OCI-M2 (cell line): ENCODE measurements around the gene NAT14.

Source experiments
- DNase-seq: peaks from one replicate; lab custom pipeline; 2025; ENCODE audit not compliant: unreplicated experiment; lab: John Stamatoyannopoulos, UW

NAT14 gene

DNA sequence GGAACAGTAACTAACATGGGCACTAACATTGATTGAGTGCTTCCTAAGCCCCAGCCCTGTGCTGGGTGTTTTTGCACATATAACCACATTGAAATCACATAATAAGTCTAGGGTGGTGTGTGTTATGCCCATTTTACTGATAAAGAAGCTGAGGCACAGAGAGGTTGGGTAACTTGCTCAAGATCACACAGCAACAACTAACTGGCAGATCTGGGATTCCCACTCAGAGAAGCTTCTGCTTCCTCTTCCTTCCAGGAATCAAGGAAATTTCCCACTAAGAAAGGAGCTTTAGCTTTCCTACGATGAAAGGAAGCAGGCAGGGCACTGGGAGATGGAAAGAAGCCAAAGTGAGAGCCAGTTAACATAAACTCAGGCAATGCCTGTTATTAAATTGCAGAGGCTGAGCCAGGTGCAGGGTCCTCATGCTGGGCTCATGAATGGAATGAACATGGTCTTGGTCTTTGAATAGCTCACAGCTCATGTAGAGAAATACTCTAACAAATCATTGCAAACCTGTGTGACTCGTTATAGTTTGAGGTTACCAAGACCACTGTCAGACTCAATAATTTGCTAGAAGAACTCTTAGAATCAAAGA is 13.4 kb downstream of the NAT14 start:
- DNase-seq = no peak

DNA sequence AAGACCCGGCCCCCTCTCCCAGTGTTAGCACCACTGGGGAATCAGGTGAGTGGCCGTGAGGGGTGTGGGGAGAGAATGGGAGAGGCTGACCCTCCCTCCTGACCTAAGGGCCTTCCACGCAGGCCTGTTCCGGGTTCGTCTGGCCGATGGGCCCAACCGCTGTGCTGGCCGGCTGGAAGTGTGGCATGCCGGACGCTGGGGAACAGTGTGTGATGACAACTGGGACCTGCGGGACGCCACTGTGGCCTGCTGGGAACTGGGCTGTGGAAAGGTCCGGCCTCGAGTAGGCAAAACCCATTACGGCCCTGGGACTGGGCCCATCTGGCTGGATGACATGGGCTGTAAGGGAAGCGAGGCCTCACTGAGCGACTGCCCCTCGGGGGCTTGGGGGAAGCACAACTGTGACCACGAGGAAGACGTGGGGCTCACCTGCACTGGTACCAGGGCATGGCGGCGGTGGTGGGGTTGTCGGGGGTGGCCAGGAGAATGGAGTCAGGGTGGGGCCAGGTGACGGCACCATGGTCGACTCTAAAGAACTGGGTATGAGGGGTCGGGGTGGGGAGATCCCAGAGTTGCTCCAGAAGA is 15.5 kb downstream of the NAT14 start:
- DNase-seq = no peak

DNA sequence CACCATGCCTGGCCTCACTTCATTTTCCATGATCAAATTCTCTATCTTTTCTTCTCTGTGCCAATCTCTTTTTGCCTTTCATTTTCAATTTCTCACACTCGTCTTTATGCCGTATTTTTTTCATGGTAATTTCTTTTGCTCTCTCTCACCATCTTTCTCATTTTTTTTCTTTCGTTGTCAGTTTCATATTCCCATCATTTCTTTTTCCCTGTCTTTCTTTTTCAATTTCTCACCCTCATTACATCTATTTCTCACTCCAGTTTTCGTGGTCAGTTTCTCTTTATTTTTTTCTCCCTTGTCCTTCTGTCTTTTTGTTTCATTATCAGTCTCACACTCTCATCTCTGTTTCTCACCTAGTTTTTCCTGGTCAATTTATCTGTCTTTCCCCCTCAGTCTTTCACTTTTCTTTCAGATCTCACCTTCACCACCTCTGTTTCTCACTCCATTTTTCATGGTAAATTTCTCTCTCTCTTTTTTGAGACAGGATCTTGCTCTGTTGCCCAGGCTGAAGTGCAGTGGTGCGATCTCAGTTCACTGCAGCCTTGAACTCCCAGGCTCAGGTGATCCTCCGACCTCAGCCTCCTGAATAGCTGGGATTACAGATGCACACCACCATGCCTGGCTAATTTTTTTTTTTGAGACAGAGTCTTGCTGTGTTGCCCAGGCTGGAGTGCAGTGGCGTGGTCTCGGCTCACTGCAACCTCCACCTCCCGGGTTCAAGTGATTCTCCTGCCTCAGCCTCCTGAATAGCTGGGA is 17.4 kb downstream of the NAT14 start:
- DNase-seq = no peak

DNA sequence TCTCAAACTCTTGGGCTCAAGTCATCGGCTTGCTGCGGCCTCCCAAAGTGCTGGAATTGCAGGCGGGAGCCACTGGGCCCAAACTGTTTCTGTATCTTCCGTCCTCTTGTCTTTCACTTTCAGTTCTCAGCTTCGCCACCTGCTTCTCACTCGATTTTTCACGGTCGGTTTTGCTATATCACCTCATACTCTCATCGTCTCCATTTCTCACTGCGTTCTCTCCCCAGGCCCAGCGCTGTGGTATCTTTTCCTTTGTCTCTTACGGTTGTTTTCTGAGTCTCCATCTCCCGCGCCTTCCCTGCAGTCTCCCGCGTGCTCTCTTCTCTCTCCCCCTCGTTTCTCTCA is 18.1 kb downstream of the NAT14 start:
- no peak for DNase-seq

DNA sequence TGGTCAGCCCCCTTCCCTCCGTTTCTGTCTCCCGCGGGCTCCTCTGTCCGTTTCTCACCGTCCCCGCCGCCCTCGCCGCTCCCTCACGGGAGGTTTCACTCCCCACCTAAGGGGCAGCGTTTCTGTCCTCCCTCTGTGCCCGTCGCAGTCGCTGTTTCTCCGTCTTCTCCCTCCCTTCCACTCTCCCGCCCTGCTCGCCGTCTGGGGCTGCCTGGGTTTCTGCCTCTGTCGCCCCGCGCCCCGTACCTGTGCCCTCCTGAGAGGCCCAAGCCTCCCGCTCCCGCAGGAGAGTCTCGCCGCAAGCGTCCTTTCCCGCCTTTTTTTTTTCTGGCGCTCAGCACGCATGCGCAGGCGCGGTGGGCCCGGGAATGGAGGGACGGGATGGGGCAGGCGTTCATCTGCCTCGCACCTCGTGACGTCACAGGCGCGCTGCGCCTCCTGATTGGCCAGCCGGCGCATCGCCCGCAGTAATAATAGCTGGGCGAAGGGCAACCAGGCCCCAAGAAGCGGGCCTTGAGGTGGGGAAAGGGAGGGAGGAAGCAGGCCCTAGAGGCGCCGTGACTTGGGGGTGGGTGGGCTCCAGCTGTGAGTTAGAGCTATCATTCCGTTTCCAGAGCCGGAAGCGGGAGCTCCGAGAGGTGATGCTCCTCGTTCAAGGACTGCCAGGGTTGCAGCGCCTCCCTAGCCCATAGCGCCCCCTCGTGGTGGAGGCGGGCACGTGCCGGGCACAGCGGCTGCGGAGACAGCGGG is 18.7 kb downstream of the NAT14 start:
- peak; percentile 29 for DNase-seq

DNA sequence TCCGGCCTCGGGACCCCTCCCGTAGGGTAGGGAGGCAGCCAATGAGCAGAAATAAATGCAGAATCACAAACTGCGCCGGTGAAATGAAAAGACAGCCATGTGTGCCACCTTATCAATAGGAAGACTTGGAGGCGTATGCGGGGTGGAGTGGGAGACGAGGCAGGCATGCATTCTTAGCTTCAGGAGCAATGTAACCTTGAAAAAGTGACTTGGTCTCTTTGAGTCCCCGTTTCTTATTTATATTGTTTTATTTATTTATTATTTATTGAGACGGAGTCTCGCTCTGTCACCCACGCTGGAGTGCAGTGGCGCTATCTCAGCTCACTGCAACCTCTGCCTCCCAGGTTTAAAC is 19.2 kb downstream of the NAT14 start:
- DNase-seq = no peak

DNA sequence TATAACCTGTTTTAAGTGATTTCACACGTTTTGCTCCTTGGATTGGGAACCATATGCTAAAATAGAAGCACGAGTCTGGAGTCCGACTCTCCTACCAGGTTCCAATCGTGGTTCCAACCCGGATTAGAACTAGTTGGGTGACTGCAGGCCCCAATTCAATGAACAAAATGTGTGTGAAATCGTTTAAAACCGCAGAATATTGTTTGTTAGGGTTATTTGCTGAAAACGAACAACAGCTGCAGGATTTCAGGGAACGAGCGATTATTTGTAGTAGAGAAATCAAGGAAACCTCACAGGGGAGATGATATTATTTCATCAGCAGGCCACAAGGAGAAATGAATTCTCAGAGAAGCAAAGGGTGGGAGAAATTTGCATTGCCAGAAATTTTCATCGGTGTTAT is 20.0 kb downstream of the NAT14 start:
- DNase-seq = no peak

DNA sequence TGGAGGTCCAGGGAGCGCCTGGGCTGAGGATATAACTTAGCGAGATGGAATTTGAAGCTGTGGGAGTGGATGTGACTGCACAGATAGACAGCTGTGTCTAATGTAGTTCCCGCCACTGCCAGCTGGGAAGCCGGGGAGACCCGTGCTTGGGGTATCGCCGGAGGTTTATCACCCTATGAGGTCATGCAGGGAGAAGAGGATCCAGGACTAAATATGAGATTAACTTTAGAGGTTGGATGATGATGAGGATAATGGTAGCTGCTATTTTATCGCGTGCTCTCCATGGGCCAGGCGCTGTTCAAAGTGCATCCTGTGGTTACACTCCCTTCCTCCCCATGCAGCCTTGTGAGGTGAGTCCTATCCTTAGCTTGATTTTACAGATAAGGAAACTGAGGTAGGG is 23.1 kb downstream of the NAT14 start:
- DNase-seq = no peak

DNA sequence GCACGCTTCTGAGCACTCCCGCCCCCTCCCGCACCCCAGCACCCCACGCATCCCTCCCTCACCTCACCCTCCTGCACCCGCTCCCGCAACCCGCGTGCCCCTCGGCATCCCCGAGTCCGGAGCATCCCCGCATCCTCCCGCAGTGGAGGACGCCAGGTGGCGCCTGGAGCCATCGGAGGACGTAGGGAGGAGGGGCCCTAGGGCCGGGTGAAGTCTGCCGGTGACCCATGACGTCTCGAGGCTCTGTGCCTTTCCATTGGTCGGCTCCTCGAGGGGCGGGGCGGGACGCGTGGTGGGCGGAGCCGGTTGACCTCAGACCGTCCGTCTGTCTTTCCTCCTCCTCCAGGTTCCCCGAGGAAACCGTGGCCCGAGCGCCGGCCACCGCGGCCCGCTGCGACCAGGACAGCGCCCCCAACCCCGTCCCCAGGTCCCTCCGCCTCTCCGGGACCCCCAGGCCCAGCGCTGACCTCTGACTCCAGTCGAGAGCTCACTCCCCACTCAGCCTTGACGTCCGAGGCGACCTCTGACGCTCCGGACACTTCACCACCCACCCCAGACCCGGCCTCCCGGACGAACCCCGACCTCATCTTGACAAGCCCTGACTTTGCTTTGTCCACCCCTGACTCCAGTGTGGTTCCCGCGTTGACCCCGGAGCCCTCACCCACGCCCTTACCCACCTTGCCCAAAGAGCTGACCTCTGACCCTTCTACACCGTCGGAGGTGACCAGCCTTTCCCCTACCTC is 32.1 kb downstream of the NAT14 start:
- DNase-seq = peak; percentile 93

DNA sequence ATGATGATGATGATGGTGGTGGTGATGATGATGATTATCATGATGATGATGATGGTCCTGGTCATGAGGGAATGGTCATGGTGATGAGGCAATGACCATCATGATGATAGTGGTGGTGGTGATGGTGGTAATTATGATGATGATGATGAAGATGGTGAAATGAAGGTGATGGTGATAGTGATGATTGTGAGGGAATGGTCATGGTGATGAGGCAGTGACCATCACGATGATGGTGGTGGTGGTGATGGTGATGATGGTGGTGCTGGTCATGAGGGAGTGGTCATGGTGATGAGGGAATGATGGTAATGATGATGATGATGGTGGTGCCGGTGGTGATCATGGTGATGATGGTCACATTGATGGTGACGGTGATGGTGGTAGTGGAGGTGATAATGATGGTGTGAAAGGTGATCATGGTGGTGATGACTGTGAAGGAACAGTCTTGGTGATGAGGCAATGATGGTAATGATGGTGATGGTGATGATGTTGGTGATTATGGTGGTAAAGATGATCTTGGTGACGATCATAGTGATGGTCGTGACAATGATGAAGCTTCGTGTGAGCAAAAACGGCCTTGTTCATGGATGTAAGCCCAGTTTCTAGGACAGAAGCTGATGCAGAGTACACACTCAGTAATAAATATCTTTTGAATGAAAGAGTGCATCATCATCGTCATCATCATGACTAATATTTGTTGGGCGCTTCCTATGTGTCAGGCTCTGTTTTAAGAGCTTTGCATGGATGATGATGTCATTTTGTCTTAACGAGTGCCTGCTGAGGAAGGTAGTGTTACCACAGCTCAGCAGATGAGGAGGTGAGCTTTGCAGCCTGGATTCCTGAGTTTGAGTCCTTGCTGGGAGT is 34.7 kb downstream of the NAT14 start:
- no peak for DNase-seq

DNA sequence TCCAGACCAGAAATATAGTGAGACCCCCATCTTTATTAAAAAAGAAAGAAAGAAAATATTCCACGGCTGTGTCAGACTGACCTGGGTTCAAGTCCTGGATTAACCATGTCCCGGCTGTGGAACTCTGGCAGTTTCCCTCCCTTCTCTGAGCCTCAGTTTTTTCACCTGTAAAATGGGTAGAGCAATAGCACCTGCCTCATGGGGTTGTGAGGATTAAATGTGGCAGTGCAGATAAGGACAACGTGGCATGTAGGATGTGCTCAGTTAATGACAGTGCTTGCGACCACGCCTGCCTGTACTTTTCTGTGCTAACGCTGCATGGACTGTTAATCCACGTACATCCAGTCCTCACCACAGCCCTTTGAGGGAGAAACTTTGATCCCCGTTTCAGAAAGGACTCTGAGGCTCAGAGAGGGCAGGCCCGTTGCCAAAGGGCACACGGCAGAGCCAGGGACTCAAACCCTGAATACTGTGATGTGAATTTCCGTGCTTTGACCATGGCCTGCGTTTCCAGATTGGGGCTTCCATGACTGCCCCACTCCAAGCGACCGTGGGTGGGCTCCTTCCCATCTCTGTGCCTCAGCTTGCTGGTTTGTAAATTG is 35.8 kb downstream of the NAT14 start:
- no peak for DNase-seq

DNA sequence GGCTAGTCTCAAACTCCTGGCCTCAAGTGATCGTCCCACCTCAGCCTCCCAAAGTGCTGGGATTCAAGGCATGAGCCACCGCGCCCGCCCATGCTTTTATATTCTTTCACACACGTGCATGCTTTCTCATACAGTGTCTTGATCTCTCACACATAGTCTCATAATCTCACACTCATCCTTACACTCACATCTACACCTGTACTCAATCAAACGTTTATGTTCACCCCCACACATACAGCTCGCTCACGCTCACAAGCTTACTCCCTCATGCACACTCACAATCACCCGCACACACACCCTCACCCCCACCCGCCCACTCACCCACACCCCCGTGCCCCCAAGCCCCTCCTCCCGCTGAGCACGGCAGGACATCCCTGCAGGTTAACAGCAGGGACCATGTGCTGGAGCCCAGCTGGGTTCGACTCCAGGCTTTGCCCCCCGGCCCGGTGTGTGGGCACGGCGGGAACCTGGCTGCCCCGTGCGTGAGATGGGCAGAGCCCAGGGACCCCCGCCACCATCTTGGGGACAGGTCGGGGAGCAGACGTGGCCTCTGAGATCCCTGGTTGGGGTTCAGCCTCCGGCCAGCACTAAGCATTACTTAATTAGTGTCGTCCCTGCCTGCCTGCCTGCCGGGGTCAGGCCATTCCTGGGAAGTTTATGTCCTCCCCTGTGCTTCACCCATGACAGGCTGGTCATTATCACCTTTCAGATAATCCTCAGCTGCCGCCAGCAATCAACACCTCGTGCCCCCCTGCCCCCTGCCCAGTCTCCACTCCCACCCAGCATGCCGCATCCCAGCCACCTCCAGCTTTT is 40.5 kb downstream of the NAT14 start:
- no peak for DNase-seq

DNA sequence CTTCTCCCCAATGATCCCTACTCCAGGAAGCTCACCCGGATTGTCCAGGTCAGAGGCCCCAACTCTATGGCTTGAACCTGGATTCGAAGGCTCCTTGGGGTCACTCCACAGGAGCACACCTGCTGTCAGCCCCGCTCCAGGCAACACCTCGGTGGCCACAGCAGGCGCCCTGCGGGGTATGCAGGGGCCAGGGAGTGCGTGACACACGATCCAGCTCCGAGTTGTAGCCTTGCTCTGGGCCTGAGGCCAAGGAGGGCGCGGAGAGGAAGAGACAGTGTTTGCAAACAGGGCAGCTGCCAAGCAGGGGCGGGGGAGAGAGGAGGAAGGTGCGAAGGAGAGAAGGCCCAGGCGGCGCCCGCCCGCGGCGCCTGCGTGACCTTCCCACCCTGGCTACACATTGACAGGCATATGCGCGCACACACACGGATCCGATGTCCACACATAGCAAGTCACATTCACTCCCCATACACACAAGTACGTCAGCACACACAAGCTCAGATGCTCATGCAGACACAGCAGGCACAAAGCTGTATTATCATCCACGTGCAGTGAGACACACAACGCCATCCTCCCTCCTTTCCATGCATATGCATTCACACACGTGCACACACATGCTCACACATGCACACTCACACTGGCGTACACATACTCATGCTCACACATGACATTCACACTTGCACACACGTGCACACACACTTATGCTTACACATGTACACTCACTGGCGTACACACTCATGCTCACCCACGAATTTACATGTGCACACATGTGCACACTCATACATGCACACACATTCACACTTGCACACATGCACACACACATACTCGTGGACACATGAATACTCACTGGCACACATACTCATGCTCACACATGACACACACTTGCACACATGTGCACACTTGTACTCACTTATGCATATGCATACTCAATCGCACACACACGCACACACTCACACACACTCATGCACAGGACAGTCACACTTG is 41.5 kb downstream of the NAT14 start:
- DNase-seq = no peak

DNA sequence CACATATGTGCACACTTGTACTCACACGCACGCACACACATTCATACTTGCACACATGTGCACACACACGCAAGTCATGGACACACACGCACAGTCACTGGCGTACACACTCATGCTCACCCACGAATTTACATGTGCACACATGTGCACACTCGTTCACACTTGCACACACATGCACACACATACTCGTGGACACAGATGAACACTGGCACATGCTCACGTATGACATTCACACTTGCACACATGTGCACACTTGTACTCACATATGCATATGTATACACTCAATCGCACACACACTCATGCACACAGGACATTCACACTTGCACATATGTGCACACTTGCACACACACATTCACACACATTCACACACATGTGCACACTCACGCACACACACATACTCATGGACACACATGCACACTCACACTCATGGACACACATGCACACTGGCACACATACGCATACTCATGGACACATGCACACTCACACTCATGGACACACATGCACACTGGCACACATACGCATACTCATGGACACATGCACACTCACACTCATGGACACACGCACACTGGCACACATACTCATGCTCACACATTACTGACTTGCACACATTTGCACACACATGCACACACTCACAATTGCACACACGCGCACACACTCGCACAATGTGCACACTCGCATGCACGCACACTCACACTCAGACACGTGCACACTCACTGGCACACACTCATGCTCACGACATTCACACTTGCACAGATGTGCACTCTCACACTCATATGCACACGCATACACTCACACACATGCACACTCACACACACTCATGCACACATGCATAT is 42.4 kb downstream of the NAT14 start:
- DNase-seq = no peak

DNA sequence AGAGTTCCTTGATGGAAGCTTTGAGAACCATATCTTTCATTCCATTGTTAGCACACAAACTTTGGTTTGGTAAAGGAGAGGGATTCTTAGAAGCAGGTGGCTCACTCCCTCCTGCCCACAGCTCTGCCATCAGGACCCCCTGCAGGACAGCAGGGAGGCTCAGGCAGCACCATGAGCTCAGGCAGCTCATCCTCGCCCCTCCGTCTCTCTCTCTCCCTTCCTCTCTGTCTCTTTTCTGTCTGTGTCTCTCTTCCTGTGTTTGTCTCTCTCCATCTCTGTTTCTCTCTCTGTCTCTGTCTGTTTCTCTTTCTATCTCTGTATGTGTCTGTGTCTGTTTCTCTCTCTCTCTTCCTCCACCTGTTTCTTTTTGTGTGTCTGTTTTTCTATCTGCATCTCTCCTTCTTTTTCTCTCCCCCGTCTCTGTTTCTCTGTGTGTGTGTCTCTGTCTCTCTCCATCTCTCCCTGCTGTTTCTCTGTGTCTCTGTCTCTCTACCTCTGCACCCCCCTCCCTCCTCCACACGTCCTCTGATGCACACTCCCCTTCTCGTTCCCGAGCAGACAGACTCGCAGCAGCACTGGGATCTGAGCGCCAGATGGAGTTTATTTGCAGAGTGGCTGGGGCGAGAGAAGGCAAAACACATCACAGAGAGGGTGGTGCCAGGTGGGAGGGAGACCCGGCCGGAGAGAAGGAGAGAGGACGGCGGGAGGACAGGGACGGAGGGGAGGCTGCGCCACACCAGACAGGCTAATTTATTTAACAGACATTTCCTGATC is 43.2 kb downstream of the NAT14 start:
- DNase-seq = no peak

DNA sequence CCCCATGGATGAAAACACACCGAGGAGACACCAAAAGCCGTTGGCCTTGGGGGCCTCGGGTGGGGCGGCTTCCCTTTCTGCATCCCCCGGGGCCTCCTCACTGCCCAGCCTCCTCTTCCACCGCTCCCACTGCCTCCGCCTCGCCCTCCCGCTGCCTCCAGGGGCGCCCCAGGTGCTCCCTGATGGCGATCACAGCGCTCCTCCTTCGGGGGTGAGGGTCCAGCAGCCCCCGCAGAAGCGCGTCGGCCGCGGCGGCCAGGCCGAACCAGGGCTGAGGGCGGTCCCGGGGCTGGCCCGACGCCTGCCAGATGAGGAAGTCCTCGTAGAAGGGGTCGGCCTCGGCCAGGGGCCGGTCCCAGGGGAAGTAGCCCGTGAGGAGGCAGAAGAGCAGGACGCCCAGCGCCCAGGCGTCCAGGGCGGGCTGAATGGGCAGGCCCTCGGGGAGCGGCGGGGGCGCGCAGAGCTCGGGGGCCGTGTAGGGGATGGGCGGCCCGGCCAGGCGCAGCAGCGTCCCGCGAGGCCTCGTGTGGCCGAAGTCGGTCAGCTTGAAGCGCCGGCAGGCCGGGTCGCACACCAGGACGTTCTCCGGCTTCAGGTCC is 44.7 kb downstream of the NAT14 start:
- DNase-seq = no peak
